ENCODE measurements around the gene ITIH3.

The ITIH3 gene

DNA sequence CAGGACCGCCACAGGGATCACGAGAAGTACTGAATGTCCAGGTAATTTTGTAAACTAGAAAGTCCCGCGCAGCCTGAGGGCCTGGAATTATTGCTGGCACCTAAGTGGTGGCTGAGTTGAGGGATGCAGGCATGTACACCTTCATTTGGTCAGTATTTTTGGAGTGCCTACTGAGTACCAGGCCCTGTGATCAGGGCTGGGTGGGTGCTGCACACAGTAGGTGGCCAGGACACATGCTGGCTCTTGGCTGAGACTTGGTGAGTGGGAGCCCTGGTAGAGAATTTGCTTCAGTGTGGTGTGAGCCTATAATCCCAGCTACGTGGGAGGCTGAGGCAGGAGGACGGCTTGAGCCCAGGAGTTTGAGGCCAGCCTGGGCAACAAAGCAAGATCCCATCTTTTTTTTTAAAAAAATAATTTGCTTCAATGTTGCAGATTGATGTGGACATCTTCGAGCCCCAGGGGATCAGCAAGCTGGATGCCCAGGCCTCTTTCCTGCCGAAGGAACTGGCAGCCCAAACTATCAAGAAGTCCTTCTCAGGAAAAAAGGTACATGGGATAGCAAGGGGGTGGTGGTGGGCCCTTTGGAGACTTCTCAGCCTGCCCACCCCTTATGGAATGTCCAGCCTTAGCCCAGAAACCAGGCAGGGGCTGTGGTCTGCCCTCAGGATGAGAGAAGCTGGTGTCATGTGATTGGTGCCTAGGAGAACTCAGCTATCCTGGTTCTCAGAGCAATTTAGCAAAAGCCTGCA is 14.6 kb upstream of the ITIH3 start:
- no peak for DNase-seq (ENCODE audit: low spot score)

GRCh38 chr3:52781741-52782140 is 12.9 kb upstream of the ITIH3 start:
- DNase-seq (ENCODE audit: low spot score) = no peak

DNA sequence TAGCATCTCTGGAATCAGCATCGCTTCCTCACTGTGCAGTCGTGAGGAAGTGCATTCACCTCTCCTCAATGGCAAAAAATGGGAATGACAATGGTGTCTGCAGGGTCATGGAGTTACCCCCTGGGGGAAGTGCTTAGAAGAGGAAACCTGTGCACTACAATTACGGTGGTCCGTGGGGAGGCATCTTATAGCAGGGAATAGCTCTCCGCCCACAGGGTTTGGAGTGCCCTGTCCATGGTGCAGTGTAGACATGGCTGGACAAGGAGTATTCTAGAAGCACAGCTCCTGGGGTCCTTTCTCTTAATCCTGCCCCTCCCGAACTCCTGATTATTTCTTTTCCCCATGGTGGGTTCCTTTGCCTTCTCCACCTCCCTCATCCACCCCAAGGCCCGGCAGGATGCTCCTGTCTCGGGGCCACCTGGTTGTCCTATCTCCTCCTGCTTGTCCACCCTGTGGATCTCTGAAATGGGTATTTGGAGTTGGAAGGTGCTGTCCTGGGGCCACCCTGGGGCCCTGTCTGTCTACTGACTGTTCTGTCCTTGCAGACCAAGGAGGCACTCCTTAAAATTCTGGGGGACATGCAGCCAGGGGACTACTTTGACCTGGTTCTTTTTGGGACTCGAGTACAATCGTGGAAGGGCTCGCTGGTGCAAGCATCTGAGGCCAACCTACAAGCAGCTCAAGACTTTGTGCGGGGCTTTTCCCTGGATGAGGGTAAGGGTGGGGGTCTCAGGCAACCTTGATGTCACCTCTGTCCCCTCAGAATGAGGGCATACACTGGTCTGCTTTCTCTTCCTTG is 12.0 kb upstream of the ITIH3 start:
- no peak for DNase-seq (ENCODE audit: low spot score)

GRCh38 chr3:52783211-52783555 is 11.4 kb upstream of the ITIH3 start:
- no peak for DNase-seq (ENCODE audit: low spot score)

- DNase-seq (ENCODE audit: low spot score) = no peak
Observed at GRCh38 chr3:52784021-52784621, 10.5 kb upstream of the ITIH3 start.

DNA sequence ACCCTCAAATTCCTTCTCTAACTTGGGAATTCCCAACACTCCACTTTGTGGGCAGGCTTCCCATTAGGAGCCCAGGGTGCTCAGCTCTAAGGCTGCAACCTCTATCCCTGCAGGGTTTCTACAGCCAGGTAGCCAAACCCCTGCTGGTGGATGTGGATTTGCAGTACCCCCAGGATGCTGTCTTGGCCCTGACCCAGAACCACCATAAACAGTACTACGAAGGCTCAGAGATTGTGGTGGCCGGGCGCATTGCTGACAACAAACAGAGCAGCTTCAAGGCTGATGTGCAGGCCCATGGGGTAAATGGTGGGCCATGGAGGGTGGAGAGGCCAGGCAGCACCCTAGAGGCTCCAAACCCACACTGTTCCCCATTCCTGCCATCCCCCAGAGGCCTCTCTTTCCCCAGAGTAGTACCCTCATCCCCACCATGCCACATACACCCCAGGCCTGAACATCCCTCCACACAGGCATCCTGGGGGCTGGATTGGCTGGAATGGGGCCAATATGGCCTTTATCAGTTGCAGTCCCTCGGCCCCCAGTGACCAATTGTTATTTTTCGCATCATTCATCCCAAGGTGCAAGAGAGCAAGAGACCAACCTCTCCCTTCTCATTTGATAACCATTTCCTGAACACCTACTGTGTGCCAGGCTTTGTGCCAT is 9.5 kb upstream of the ITIH3 start:
- DNase-seq (ENCODE audit: low spot score) = no peak

GRCh38 chr3:52786330-52787215 is 8.0 kb upstream of the ITIH3 start:
- no peak for DNase-seq (ENCODE audit: low spot score)

GRCh38 chr3:52787246-52787645 is 7.3 kb upstream of the ITIH3 start:
- DNase-seq (ENCODE audit: low spot score) = no peak

DNA sequence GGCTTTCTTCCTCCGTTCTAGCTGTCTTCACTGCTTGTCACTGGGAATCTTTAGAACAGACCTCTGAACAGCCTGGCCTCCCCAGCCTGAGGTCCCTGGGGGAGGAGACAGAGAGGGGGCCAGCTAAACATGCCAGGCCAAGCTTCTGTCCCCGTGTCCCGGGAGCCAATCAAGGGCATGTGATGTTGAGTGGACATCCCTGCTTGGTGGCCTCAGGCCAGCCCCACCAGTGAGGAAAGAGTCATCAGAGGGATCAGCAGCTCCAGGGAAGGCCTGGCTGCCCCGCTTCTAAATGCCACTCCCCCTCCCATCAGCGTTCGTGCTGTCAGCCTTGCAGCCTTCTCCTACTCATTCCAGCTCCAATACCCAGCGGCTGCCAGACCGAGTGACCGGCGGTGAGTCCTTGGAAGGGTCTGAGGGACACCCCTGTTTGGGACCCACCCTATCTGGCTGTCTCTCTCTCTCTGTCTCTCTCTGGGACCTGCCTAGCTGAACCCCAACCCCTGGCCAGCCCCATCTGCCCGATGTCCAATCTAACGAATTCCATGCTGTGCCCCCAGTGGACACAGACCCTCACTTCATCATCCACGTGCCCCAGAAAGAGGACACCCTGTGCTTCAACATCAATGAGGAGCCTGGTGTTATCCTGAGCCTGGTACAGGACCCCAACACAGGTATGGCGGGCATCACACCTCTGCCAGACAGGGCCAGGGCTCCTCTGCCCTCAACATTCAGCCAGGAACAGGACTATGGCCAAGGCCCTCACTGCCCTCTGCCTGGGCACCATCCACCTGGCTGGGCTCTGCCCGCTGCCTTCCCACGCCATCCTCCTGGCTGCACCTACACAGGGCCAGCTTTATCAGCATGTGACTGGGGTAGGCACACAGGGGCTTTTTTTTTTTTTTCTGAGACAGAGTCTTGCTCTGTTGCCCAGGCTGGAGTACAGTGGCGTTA is 6.6 kb upstream of the ITIH3 start:
- no peak for DNase-seq (ENCODE audit: low spot score)

GRCh38 chr3:52788890-52789745 is 5.5 kb upstream of the ITIH3 start:
- DNase-seq (ENCODE audit: low spot score) = no peak

DNA sequence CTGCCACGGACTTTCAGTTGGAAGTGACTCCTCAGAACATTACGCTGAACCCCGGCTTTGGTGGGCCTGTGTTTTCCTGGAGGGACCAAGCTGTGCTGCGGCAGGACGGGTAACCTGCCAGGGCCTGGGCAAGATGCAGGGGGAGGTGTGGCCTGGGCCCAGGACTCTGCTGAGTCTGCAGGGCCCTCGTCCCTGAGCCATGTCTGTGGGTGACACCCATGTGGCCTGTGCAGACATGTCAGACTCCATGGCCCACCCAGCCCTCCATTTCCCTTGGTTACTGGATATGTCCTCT is 4.9 kb upstream of the ITIH3 start:
- DNase-seq (ENCODE audit: low spot score) = no peak

DNA sequence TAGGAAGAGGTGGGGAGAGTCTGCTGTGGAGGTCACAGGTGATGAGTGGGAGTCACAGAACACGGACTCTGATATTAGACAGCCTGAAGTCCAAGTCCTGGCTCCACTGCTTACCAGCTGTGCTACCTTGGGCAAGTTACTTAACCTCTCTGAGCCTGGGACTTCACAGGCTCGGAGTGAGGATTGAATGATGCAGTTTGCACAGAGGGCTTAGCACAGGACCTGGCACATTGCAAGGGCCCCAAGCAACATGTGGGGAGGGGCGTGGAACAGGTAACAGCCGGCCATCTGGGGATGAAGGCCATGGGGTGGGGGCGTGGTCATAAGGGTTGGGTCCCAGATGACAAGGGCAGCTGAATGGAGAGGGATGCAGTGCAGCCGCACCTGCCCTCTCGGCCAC is 4.3 kb upstream of the ITIH3 start:
- no peak for DNase-seq (ENCODE audit: low spot score)

DNA sequence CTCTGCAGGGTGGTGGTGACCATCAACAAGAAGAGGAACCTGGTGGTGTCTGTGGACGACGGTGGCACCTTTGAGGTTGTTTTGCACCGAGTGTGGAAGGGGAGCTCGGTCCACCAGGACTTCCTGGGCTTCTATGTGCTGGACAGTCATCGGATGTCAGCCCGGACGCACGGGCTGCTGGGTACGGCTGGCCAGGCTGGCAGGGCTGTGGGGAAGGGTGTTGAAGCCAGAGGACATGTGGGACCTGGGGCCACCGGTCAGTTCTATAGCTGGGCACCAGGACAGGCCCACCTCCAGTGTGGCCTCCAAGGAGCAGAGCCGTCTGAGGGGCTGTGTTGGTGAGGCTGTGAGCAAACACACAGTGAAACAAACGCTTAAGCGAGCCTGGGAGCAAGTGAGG is 3.9 kb upstream of the ITIH3 start:
- no peak for DNase-seq (ENCODE audit: low spot score)

DNA sequence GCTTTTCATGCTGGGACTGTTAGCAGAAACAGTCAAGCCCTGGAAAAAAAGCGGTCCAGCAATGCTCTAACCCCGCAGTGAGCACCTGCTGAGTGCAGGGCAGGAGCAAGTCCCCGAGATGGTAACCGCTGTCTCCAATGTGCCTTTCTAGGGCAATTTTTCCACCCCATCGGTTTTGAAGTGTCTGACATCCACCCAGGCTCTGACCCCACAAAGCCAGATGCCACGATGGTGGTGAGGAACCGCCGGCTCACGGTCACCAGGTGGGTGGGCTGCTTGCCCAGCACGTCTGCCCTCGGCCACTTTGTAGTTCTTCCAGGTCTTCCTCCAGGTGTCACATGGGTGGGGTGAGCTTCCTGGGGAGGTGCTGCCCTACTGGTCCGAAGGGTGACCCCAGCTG is 3.2 kb upstream of the ITIH3 start:
- no peak for DNase-seq (ENCODE audit: low spot score)

- DNase-seq (ENCODE audit: low spot score) = no peak
Observed at GRCh38 chr3:52791928-52792327, 2.7 kb upstream of the ITIH3 start.

GRCh38 chr3:52792413-52792812 is 2.2 kb upstream of the ITIH3 start:
- no peak for DNase-seq (ENCODE audit: low spot score)

GRCh38 chr3:52792961-52793695 is 1.5 kb upstream of the ITIH3 start:
- no peak for DNase-seq (ENCODE audit: low spot score)

- no peak for DNase-seq (ENCODE audit: low spot score)
Observed at GRCh38 chr3:52793702-52794611, 639 bp upstream of the ITIH3 start.

All from pons (tissue), 1 donor.